LNCAP (cell line): ENCODE results near the gene ANKMY2.

Experiments used
- TF ChIP-seq, protein P1 (sequence below): fragments of 450-650 bp; IDR thresholded peaks from 2 replicates; pipeline ENCODE4 v1.5.1; 2017; ENCODE audit warnings: mild to moderate bottlenecking

ANKMY2 gene

GRCh38 chr7:16609842-16610450, 35.6 kb downstream of the ANKMY2 start:
- TF ChIP-seq, protein P1, sequence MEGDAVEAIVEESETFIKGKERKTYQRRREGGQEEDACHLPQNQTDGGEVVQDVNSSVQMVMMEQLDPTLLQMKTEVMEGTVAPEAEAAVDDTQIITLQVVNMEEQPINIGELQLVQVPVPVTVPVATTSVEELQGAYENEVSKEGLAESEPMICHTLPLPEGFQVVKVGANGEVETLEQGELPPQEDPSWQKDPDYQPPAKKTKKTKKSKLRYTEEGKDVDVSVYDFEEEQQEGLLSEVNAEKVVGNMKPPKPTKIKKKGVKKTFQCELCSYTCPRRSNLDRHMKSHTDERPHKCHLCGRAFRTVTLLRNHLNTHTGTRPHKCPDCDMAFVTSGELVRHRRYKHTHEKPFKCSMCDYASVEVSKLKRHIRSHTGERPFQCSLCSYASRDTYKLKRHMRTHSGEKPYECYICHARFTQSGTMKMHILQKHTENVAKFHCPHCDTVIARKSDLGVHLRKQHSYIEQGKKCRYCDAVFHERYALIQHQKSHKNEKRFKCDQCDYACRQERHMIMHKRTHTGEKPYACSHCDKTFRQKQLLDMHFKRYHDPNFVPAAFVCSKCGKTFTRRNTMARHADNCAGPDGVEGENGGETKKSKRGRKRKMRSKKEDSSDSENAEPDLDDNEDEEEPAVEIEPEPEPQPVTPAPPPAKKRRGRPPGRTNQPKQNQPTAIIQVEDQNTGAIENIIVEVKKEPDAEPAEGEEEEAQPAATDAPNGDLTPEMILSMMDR: no peak

- TF ChIP-seq, protein P1: no peak
Measured at GRCh38 chr7:16606704-16607103, 38.9 kb downstream of the ANKMY2 start.

DNA sequence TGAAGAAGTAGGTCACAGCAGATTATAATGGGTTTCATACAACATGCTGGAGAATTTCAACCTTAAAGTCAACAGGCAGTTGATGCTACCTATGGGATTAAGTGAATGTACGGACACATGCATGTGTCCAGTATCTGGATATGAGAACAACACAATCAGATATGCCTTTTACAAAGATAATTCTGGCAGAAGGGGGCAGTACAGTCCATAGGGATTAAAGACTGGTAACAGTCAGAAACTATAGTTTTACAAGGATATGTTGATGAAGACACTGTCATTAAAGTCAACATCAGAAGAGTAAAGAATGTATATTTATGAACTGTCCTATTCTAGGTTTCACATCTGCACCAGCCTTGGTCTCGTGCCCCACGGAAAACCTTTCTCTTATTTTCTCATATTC, 41.5 kb downstream of the ANKMY2 start:
- TF ChIP-seq, protein P1: peak; percentile 35; the same call in 1 of the 2 replicates

- TF ChIP-seq, protein P1: no peak
Measured at GRCh38 chr7:16603633-16604032, 41.9 kb downstream of the ANKMY2 start.

DNA sequence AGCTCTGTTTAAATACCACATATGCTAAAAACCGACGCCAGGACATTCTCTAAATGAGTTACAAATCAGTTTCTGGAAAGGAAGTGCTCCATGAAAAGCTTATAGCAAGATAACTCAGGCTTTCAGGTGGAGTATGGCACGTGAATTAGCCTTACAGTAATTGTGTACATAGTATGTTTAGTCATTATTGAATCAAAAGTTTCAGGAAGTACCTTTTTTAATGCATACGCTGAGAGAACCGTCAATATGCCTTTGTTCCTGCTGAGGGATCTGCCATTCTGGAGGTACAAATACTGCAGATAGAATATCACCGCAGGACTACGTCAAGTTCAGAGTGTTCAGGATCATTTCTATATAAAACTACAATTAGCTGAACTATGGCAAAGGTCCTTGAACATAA, 45.7 kb downstream of the ANKMY2 start:
- TF ChIP-seq, protein P1: no peak

GRCh38 chr7:16598015-16598414, 47.5 kb downstream of the ANKMY2 start:
- TF ChIP-seq, protein P1: no peak

GRCh38 chr7:16594676-16595075, 50.9 kb downstream of the ANKMY2 start:
- TF ChIP-seq, protein P1: no peak

GRCh38 chr7:16594061-16594460, 51.5 kb downstream of the ANKMY2 start:
- TF ChIP-seq, protein P1: no peak
